M059J (cell line): ENCODE measurements around the gene BSCL2. TPM values are rescaled to one million over a fixed set of nuclear protein-coding genes. Genes with fewer than 3 reads are reported as not detected.
"Not testable (repeated sequence)": the region's sequence is repeated elsewhere in the genome, so short reads cannot be mapped to it uniquely, and the experiment has no call there.

Experiments used
- DNase-seq: peaks from one replicate; pipeline ENCODE4 v3.0.0-alpha.2; 2012; ENCODE audit warnings: low read depth
- total RNA-seq: library from RNA; depleted of rRNA; stranded (reverse); fragments of >200 nt; shearing (Covaris generic); gene quantifications from 2 replicates; pipeline ENCODE4 v1.2.3, GENCODE V29; 2014

BSCL2 gene
- total RNA-seq, 1 experiment from 2014 or later: 183 TPM

DNA sequence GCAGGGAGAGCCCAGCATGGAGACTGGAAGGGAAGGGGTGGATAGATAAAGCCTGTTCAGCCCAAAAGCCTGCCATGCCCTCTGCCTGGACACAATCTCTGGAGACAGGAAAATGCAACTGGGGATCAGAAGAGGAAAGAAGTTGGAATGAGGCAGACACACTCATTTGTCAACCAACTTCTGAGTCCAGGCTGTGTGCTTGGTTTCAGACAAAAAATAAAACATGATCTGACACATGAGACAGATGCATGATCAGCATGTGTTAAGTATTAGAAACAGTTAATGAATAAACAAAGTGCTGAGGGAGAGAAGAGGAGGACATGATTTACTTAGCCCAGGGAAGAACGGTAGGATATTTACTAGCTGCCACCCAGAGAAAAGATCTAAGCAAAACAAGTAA is 18.7 kb downstream of the BSCL2 start:
- no peak for DNase-seq

DNA sequence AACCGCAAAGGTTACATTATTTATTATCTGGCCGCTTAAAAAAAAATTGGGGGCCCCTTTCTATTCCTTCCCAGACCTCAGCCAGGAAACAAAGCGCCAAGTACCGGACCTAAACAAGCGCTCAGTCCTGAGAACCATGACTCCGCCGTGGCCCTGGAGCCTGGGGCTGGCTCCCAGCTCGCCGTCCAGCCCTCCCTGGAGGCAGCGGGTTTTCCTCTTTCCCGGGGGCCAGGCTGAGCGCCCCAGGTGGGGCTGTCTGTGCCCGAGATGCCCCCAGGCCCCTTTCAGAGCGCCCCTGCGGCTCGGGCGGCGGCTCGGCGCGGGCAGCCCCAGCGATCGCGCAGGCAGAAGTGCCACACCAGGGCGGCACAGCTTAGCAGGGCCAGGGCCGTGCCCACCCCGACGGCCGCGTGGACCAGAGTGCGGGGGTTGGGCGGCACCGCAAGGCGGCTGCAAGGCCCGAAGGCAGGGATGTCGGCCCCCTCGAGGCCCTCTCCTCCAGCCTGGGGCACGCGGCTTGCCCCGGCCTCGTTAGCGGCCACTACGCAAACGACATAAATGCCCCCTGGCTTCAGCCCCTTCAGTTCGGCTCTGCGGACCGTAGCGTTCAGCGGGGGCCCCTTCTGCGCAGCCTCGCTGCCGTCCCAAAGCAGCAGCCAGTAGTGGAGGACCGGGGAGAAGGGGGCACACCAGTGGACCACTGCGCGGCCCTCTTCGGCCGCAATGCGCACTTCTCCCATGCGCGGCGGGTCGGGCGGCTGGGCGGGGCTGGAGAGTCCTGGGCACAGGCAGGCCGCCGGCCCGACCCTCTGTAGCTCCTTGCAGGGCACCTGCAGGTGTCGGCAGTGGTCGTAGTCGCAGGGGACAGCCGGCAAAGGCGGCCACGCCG is 19.5 kb downstream of the BSCL2 start:
- DNase-seq: no peak

DNA sequence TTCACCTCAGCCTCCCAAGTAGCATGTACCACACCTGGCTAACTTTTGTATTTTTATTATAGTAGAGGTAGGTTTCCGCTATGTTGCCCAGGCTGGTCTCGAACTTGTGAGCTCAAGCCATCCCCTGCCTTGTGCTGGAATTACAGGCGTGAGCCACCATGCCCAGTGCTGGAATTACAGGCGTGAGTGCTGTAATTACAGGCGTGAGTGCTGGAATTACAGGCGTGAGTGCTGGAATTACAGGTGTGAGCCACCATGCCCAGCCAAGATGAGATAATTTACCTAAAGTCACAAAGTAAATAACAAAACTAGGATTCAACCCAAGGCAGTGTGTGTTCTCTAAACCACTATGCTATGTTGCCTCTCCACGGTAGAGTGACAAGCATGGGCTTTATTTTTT is 24.7 kb downstream of the BSCL2 start:
- DNase-seq: no peak

DNA sequence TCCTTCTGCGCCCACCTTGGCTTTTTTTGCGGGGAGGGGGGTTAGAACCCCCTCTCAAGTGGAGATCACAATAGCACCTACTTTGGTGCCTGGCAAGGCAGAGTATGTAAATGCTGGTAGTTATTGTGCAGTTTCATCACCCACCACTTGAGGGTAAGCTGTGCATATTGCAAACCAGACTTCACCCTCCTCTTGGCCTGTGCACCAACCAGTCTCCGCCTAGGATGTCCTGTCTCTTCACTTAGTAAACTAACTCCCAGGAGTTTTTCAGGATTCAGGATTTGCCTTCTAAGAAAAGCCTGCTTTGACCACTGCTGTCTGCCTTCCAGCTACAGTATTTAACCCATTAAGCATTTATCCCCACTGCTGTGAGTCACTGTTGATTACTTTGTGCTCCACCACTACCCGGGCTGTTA is 26.4 kb downstream of the BSCL2 start:
- DNase-seq: peak; percentile 85

DNA sequence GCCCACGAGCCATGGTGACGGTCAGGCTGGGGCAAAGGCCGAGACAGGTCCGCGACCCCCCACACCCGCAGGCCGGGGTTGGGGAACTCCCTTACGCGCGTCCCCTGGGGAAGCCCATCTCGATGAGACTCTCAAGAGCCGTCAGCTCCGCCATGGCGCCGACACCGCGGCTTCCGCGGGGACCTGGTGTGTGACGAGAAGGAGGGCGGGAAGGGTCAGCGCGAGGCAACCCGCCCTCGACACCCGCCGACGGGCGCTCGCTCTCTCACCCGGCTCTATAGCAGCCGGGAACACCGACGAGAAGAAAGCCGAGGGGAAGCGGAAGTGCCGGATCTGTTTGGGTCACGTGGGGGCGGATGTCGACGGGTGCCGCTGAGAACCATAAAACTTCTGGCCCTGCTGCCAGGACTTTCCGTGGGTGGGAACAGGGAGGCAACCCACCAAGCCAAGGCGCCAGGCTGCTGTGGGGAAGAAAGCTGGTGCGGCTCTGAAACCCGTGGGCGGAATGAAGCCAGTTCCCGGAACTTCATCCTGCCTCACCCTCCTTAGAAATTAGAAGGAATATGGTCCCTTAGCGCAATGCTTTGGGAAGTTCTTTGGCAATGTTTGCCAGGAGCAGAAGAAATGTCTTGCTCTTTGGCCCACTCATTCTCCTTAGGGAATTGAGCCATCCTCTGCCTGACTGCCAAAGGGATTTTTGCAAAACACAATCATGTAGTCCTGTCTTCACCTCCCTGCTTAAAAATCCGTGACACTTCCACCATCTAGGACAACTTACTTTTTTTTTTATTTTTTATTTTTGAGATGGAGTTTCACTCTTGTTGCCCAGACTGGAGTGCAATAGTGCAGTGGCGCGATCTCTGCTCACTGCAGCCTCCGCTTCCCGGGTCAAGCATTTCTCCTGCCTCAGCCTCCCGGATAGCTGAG is 28.2 kb downstream of the BSCL2 start, which contains the start of gene UBXN1:
Gene UBXN1, minus strand, starts transcription at position 304 of the 927 bp plus-strand sequence. Its CDS starts 150 bp downstream, at position 154.
- DNase-seq: peak; percentile 83

DNA sequence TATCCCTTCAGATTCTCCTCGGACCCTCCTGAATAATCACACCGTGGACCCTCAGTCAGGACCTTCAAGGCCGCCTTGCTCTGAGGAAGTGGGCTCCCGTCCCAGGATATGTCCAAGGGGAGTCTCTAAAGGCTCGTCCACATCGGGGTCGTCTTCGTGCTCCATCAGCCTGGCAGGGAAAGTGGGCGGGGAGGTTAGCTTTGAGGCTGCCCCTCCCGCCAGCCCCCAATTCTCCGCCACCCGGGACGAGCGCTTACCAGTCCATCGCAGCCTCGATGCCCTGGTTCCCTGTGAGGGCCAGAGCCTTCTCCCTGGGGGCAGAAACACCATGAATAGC is 28.8 kb downstream of the BSCL2 start:
- no peak for DNase-seq

DNA sequence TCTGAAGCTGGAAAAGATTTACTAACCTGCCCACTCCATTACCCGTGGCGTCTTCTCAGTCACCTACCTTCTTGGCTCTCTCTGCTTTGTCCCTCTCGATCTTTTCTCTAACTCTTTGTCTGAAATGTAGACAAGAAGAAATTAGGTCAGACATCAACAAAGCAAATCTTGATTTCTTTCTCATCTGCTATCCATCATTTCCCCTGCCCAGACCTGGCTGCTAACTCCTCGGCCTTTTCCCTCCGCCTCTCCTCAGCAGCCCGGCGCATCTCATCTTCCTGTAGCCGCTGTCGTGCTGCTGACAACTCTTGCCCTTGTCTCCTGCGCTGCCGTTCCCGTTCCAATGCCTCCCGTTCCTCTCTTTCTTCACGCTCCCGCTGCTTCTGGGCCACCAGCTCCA is 29.5 kb downstream of the BSCL2 start:
- no peak for DNase-seq

DNA sequence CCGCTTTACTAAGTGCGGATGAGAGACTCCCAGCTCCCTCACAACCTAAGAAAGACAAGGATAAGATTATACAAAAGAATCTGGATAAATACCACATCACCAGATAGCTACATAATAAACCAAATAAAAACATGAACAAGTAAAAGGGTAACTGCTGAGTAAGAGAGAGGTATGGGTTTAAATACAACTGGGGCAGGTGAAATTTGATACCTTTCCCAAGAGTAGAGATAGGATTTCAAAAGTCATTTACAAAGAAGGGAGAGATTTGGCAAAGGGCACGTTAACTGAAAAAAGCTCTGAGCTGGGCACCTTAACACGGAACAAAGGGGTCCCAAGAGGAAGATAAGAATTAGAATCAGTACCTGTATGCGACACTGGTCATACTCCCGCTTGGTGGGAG is 30.1 kb downstream of the BSCL2 start:
- no peak for DNase-seq

DNA sequence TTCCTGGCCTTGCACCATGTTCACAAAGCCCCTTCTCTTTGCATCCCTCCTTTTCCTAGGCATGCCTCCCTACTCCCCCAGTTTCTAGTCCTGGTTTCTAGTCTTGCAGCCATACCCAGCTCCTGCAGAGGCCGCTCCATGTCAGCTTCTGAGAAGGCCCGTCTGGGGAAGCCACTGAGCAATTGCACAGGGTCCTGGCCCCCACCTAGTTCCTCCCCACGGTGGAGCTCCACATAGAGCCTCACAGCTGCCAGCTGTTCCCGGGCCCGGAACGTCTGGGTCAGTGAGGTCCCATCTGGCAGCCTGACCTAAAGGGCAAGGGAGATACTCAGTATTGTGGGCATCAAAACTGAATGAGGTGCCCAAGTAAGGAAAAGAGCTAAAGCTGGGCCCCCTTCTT is 30.5 kb downstream of the BSCL2 start:
- no peak for DNase-seq

DNA sequence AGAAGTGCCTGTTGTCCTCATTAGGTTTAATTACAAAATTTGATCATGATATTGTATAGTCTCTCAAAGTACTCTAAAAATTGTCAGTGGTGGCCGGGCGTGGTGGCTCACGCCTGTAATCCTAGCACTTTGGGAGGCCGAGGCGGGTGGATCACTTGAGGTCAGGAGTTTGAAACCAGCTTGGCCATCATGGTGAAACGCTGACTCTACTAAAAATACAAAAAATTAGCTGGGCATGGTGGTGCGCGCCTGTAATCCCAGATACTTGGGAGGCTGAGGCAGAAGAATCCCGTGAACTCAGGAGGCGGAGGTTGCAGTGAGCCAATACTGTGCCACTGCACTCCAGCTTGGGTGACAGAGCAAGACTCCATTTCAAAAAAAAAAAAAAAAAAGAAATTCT is 31.8 kb downstream of the BSCL2 start:
- not testable (repeated sequence) for DNase-seq

DNA sequence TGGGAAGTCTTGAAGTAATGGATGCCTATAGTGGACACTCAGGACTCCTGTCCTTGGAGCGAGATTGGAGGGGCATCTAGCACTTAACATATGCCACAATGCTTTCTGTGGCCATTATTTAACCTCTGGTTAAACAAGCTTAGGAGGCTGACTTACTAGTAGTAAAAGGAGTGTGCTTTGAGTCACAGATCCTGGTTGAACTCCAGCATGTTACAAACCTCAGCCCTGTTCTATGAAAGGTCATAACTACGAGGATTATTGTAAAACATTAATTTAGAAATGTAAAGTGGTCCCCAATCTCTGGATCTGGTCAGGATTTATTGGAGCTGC is 34.1 kb downstream of the BSCL2 start:
- DNase-seq: no peak

DNA sequence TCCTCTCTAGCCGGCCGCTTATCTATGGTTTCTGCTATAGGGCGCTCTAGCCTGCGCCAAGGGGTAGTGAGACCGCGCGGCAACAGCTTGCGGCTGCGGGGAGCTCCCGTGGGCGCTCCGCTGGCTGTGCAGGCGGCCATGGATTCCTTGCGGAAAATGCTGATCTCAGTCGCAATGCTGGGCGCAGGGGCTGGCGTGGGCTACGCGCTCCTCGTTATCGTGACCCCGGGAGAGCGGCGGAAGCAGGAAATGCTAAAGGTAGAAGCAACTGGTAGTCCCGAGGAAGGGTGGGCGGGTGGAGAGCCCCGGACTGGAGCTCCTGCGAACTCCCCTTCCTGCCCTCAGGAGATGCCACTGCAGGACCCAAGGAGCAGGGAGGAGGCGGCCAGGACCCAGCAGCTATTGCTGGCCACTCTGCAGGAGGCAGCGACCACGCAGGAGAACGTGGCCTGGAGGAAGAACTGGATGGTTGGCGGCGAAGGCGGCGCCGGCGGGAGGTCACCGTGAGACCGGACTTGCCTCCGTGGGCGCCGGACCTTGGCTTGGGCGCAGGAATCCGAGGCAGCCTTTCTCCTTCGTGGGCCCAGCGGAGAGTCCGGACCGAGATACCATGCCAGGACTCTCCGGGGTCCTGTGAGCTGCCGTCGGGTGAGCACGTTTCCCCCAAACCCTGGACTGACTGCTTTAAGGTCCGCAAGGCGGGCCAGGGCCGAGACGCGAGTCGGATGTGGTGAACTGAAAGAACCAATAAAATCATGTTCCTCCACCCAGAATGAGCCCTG is 35.4 kb downstream of the BSCL2 start, which contains the start of the genes LBHD1 and UQCC3:
Gene LBHD1, minus strand, starts transcription at position 660 of the 782 bp plus-strand sequence. CDS start 2,236 bp downstream, outside the sequence.
Gene UQCC3, plus strand, starts transcription at position 66 of the 782 bp plus-strand sequence. Its CDS starts 73 bp downstream, at position 139.
- peak; percentile 84 for DNase-seq

DNA sequence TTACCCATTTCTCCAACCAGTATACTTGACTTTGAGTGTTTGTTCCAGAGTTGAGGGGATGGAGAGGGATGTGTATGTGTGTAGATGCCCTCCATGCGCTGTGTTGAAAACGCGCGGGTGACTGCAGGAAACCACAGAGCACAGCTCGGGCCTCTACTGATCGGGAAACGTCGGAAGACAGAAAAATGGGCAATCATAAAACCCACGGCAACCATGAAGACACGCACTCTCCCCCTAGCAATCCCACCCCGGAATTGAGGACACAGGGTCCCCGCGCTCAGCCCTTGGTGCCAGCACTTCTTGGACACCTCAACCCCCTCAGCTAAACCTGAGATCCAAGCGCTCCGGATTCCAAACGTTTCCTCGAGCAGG is 36.0 kb downstream of the BSCL2 start:
- DNase-seq: no peak

DNA sequence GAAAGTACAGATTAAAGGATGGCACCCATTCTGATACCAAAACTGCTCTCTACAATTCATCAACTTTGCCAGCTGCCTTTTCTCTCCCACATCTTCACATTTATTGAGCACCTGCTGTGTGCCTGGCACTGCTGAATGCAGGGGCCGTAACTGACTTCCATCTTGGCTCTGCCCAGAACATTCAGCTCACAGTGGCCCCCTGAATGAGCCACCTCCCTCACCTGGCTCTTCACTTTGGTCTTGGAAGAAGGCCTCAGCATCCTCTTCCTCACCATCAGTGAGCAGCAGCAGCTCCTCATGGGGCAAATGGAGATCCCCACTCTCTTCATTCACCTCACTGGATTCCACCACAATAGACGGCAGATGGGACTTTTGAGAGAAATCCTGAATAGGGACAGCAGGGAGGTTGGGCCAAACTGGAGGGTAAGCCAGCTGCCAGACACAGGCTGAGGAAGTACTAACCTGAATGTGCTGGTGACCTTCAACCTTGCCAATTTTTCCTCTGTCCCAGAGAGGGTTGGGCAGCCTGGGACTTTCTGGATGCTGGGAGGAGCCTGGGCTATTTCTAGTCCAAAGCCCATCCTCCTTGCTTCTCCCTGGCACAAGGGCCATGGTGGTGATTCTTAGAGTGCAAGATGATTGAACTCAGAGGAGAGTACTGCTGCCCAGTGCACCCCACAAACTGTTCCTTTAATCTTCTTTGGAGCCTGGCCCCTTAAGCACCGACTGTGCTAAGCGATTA is 37.6 kb downstream of the BSCL2 start:
- DNase-seq: peak; percentile 32

DNA sequence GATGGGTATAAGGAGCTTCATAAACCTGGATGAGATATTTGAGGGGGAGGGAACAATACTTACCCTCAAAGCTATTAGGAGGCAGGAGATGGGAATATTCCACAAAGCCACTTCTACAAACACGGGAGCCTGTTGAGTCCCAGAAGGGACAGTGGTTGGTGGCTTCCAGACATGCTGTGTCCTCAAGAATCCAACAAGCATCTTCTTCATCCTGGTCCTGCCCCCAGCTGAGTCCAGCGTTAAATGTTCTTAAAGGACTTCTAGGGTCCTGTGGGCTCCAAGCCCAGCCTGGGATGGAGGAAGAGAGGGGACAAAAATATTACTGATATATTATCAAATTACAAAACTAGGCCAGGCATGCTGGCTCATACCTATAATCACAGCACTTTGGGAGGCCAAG is 39.8 kb downstream of the BSCL2 start:
- DNase-seq: no peak

DNA sequence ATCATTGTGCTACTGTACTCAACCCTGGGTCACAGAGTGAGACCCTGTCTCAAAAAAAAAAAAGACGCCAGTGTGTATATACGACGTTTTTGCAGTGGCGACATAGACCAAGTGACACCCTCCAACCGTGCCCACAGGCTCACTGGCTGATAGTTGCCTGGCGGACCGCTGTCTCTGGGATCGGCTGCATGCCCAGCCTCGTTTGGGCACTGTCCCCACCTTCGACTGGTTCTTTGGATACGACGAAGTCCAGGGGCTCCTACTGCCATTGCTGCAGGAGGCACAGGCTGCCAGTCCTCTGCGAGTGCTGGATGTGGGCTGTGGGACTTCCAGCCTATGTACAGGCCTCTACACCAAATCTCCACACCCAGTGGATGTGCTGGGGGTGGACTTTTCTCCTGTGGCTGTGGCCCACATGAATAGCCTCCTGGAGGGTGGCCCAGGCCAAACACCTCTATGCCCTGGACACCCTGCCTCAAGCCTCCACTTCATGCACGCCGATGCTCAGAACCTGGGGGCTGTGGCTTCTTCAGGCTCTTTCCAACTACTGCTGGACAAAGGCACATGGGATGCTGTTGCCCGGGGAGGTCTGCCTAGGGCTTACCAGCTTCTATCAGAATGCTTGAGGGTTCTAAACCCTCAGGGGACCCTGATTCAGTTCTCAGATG is 40.8 kb downstream of the BSCL2 start:
- no peak for DNase-seq

DNA sequence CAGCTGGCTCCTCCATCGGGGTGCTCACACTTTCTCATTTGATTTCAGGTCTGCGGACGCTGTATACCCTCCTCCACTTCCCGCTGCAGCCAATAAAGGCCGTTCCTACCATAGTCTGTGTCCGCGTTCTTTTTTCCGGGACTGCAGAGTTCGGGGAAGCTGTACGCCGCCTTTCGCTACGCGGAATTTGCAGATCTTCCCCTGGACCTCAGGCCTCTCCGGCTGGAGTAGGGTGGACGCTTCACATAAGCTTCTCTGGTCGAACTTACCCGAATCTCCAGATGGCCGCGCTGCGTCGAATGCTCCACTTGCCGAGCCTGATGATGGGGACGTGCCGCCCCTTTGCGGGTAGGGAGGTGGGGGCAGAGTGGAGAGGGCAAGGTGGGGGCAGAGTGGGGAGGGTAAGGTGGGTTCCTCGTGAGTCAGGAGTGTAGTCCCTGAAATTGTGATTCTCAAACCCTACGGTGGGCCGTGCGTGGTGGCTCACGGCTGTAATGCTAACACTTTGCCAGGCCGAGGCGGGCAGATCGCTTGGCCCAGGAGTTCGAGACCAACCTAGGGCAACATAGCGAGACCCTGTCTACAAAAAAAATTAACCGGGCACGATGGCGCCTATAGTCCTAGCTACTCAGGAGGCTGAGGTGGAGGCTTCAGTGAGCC is 41.5 kb downstream of the BSCL2 start:
- no peak for DNase-seq

DNA sequence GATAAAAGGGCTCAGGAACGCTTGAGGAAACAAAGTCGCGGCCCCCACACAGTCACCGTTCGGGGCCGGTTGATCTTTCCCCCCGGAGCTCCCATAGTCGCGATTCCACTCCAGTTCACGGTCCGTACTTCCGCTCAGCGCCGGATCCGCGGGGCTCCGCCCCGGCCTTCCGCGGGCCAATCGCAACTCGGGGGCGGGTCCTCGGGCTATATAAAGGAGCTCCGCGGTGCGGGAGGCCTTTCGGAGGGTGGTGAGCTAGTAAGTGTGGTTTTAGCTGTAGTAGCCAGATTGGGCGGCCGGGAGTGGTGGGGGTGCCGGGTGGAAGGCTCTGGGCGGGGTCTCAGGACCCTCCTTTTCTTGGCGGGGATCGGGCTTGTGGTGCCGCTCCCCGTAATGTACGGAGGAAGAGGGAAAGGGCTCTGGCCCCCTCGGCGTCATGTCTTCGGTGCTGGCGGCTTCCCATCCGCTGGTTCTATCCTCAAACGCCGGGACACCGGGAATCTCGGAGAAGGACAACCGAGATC is 42.1 kb downstream of the BSCL2 start, which contains the start of the genes C11orf98 and CSKMT:
Gene C11orf98, minus strand, starts transcription at position 136 of the 524 bp plus-strand sequence. Its CDS starts 41 bp downstream, at position 95.
Gene CSKMT, plus strand, starts transcription at position 238 of the 524 bp plus-strand sequence. CDS start 568 bp downstream, outside the sequence.
- peak; percentile 89 for DNase-seq

DNA sequence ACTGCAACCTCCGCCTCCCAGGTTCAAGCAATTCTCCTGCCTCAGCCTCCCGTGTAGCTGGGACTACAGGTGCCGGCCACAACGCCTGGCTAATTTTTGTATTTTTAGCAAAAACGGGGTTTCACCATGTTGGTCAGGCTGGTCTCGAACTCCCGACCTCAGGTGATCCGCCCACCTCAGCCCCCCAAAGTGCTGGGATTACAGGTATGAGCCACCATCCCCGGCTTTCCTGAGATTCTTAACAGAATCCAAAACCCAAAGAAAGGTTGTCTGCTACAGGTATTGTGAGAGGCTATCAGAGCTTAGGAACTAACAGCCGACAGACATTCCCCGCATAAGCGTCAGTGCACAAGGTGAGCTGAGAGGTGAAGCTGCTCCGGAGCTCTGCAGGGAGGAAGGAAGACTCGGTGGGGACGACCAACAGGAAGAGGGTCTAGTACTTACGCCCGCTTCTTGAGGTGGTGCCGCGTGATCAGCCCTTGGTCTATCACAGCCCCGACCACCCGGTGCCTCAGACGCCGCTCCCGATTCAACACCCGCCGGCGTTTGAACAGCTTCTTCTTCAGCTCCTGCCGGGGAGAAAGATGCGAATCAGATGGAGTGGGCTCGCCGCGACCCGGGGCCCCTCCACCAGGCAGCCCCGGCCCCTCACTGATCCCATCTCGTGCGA is 42.7 kb downstream of the BSCL2 start:
- peak; percentile 70 for DNase-seq
